Measurements from ENCODE around the gene TECPR1.

DNA sequence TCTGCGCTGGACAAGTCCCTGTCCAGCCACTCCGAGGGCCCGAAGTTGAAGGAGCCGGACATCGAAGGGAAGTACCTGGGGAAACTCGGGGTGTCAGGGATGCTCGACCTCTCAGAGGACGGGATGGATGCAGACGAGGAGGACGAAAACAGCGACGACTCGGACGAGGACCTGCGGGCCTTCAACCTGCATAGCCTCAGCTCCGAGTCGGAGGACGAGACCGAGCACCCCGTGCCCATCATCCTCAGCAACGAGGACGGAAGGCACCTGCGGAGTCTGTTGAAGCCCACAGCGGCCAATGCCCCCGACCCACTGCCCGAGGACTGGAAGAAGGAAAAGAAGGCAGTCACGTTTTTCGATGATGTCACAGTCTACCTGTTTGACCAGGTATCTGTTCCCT, 57.8 kb downstream of the TECPR1 start:
- TF ChIP-seq ZNF274 (IDR thresholded peaks at IDR 0.05; ENCODE audit: low read depth, low read length): no peak
- TF ChIP-seq SUZ12 (IDR thresholded peaks at IDR 0.05; ENCODE audit: extremely low read depth, insufficient read depth, insufficient read length): no peak
- no peak for TF ChIP-seq YY1 (IDR thresholded peaks at IDR 0.05; ENCODE audit: insufficient read depth, insufficient read length)

Measured in NT2/D1 (cell line).